ENCODE results near the gene EIF4G1.
"Not testable (repeated sequence)": the region's sequence is repeated elsewhere in the genome, so short reads cannot be mapped to it uniquely, and the experiment has no call there.

EIF4G1 gene

DNA sequence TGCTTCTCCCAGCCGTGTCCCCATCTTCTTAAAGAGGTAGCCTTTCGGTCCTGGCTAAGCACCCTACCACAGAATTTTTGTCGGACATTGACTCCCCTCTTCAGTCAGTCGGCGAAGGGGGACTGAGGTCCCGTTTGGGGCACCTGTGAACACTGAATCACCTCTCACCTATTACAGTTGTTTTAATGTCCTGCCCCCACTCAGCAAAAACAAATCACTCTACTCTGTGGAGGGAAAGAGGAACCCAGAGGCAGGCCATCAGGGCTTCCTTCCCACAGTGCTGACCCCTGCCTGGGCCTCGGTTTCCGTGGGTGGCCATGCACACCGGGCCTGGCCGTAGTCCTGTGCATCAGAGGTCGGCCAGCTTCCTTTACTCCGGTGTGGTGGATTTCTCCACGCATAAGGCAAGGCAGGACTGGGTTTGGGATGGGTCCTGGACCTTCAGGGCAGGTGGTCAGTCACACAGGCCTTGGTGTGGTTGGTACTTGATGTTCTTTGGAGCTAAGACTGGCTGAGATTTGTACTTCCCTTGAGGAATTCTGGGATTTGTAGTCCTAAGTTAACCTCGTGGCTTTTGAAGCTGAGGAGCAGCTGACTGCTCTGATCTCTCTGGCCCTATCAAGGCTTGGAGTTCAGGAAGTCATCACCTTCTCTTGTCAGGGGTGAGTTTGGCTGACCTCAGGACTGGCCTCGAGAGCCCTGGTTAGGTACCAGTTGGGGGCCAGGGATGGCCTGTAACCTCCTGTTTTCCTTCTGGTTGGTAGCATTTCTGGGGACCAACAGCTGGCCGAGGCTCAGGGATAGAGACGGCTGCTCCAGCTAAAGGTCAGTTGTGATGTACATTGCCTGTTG is 22.4 kb downstream of the EIF4G1 start:
- no peak for DNase-seq

DNA sequence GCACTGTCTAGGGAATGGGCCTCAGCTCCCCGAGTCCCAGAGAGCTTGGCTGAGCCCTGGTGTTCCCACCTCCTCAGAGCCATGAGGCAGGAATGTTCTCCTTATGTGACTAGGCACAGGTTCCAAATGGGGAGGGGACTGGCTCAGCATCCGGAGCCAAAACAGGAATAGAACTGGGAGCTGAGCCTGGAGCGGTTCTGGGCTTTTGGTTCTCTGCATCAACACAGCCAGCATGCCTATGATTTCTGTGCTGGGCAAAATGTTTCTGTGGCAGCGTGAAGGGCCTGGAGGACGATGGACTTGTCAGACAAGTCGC is 23.0 kb downstream of the EIF4G1 start, which contains the start of gene FAM131A:
FAM131A (plus strand) TSS at position 202 of the 316 bp plus-strand sequence; CDS start at position 233, 31 bp downstream.
- DNase-seq, result no peak

DNA sequence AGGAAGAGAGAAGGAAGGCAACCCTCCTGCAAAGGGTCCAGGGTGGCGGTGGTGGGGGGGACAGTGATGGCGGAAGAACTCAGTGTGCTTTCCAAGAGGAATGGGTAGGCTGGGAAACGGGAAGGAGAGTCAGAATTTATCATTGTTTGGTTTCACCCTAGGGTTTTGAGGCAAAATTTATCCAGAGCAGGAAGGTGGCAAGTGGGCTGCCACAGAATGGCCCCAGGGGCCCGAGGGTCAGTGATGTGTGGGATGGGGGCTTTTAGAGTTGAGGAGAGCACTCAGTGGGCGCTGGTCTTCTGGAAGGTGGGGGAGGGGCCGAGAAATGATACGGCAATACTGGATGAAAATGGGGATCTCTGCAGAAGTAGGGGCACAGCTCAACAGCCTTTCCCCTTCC is 23.6 kb downstream of the EIF4G1 start:
- no peak for DNase-seq

DNA sequence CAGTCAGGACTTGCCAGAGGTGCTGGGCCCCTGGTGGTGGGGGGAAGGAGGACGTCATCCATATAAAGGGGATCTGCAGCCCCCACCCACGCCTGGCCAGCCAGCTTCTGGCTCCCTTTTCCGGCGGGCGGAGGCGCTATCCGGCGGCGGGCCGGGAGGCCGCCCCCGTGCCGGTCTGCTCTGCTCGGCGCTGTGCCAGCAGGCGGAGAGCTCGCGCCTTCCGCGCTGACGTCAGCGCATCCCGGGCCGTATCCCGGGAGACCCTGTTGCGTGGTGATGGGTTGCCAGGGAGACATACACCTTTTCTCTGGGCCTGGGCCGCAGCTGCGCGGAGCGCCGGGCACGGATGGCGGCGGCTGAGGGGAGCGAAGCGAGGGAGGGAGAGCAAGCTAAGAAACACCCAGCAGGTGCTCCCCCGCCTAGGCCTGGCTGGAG is 24.1 kb downstream of the EIF4G1 start:
- DNase-seq, result no peak

DNA sequence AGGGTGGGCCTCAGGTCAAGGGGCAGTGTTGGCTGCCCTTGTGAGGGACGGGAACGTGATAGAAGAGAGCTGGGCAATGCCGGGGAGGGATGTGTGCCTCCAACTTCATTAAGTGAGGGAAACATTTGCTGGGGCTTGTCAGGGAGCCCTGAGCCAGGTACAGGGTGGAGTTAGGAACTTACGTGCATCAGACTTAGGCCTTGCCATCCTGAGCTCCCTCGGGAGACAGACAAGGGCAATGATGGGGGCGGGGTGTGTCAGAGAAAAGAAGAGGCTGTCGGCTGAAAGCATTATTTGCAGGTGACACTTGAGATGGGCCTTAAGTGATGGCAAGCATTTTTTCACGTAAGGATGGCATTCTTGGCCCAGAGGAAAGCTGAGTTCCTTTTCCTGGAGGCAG is 24.6 kb downstream of the EIF4G1 start:
- DNase-seq, result no peak

DNA sequence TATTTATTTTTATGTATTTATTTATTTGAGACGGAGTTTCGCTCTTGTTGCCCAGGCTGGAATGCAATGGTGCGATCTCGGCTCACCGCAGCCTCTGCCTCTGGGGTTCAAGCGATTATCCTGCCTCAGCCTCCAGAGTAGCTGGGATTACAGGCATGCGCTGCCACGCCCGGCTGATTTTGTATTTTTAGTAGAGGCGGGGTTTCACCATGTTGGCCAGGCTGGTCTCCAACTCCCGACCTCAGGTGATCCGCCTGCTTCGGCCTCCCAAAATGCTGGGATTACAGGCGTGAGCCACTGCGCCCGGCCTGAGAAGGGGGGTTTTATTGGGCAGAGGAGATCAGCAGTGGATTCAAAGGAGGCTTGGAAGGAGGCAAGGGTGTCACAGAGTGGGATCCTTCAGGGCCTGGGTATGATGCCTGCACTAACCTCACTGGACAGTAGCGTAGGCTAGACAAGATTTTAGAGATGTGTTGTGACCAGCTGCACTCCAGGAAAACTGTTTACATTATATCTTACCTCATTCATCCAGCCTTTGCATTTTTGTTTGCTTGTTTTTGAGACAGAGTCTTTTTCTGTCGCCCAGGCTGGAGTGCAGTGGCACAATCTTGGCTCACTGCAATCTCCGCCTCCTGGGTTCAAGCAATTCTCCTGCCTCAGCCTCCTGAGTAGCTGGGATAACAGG is 25.2 kb downstream of the EIF4G1 start:
- not testable (repeated sequence) for DNase-seq

DNA sequence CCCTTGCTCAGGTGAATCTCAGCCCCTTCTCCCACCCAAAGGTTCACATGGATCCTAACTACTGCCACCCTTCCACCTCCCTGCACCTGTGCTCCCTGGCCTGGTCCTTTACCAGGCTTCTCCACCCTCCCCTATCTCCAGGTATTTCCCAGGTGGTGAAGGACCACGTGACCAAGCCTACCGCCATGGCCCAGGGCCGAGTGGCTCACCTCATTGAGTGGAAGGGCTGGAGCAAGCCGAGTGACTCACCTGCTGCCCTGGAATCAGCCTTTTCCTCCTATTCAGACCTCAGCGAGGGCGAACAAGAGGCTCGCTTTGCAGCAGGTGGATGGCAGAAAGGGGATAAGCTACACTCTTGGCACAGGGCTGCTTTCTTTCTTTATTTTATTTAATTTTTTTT is 27.5 kb downstream of the EIF4G1 start:
- no peak for DNase-seq

DNA sequence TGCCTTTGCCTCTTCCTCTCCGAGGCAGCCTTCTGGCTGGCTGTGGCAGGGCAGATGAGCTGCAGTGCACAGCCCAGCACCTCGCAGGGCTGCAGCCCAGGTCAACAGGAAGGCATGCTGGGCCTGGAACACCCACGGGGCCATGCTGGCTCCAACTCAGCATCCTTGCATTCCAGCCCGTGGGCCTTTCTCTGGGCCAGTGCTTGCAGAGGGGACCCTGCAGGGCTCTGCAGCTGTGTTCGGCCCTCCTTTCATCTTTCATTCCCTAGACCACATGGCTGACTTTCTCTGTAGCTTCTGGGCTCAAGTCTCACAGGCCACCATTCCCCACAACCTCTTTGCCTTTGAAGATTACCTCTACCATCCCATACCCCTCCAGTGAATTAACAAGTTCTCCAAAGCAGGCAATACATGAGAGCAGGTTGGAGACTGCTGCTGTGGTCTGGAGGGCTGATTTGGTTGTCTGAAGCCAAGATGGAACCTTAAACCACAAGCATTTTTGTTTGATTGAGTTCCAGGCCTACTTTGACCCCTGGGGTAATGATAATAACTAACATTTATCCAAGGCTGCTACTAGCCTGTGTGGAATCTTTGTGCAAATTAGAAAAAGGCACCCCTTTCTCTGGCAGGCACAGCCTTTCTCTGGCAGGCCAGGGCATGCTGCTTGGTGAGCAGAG is 28.9 kb downstream of the EIF4G1 start:
- DNase-seq, result no peak

DNA sequence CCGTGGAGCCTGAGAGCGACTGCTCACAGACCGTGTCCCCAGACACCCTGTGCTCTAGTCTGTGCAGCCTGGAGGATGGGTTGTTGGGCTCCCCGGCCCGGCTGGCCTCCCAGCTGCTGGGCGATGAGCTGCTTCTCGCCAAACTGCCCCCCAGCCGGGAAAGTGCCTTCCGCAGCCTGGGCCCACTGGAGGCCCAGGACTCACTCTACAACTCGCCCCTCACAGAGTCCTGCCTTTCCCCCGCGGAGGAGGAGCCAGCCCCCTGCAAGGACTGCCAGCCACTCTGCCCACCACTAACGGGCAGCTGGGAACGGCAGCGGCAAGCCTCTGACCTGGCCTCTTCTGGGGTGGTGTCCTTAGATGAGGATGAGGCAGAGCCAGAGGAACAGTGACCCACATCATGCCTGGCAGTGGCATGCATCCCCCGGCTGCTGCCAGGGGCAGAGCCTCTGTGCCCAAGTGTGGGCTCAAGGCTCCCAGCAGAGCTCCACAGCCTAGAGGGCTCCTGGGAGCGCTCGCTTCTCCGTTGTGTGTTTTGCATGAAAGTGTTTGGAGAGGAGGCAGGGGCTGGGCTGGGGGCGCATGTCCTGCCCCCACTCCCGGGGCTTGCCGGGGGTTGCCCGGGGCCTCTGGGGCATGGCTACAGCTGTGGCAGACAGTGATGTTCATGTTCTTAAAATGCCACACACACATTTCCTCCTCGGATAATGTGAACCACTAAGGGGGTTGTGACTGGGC is 30.3 kb downstream of the EIF4G1 start:
- DNase-seq, result no peak

DNA sequence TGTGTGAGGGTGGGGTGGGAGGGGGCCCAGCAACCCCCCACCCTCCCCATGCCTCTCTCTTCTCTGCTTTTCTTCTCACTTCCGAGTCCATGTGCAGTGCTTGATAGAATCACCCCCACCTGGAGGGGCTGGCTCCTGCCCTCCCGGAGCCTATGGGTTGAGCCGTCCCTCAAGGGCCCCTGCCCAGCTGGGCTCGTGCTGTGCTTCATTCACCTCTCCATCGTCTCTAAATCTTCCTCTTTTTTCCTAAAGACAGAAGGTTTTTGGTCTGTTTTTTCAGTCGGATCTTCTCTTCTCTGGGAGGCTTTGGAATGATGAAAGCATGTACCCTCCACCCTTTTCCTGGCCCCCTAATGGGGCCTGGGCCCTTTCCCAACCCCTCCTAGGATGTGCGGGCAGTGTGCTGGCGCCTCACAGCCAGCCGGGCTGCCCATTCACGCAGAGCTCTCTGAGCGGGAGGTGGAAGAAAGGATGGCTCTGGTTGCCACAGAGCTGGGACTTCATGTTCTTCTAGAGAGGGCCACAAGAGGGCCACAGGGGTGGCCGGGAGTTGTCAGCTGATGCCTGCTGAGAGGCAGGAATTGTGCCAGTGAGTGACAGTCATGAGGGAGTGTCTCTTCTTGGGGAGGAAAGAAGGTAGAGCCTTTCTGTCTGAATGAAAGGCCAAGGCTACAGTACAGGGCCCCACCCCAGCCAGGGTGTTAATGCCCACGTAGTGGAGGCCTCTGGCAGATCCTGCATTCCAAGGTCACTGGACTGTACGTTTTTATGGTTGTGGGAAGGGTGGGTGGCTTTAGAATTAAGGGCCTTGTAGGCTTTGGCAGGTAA is 31.1 kb downstream of the EIF4G1 start:
- no peak for DNase-seq

DNA sequence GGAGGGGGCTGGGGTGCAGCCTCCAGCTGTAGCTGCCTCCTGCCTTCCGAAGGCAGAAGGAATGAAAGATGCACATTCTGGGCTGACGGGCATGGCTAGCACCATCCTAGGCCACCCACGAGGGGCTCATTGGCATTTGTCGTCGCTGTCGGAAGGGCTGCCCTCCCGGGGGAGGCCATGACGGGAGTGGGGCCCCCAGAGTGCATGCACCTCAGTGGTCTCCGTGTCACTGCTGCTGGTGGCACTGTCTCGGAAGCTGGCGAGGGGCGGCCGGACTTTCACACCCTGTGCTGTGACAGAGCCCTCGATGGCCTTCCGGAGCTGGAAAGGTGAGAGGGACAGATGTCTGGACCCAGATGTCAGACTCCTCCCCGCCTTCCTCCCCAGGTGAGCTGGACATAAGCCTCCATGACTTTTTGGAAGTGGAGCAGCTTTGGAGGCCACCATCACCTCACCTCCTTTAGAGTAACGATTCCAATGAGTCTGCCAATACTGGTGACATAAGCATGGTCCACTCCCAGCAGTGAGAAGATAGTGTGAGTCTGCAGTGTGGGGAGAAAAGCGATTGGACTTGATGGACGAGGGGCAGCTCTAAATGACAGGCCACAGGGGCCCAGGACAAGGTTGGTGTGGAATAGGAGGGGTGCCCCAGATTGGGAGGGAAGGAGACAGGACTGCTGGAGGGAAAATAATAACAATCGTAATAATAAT is 32.2 kb downstream of the EIF4G1 start:
- DNase-seq, result no peak

DNA sequence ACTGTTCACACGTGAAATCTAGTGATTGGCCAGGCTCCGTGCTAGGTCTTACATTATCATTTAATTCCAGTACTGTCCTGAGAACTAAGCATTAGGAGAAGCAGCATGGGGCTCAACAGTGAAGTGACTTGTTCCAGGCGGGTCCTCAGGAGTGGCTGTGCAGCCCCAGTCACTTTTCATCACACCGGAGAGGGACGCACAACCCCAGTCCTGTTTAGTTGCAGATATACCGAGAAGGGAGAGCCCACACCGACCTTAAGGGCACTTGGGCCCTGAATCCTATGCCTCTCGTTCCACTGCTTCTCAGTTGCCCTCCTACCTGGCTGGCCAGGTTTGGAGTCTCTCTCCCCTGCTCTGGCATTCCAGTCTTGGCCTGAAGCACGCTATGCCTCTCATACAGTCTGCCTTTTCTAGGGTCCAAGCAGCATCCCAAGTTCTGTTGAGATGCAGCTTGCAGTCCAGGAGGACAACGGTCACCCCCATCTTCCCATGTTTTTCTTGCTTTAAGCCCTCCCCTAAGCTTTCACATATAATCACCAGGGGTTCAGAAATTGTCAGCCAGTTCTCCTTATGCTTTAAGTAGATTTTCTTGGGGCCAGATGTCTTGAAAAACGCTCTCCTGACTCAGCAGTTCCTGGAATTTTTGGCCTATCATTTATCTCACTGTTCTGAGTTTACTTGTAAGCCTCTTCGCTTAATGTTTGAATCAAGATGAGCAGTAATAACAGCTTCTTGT is 33.1 kb downstream of the EIF4G1 start:
- no peak for DNase-seq

DNA sequence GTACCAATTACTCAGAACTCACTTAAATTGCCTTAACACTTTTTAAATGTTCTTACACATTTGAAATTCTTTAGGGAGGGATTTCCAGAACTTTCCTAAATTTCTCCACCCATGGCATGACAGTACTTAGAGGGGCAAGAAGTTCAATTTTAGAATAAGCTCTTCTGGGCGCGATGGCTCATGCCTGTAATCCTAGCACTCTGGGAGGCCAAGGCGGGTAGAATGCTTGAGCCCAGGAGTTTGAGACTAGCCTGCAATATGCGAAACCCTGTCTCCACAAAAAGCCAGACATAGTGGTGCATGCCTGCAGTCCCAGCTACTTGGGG is 33.6 kb downstream of the EIF4G1 start:
- DNase-seq, result no peak

DNA sequence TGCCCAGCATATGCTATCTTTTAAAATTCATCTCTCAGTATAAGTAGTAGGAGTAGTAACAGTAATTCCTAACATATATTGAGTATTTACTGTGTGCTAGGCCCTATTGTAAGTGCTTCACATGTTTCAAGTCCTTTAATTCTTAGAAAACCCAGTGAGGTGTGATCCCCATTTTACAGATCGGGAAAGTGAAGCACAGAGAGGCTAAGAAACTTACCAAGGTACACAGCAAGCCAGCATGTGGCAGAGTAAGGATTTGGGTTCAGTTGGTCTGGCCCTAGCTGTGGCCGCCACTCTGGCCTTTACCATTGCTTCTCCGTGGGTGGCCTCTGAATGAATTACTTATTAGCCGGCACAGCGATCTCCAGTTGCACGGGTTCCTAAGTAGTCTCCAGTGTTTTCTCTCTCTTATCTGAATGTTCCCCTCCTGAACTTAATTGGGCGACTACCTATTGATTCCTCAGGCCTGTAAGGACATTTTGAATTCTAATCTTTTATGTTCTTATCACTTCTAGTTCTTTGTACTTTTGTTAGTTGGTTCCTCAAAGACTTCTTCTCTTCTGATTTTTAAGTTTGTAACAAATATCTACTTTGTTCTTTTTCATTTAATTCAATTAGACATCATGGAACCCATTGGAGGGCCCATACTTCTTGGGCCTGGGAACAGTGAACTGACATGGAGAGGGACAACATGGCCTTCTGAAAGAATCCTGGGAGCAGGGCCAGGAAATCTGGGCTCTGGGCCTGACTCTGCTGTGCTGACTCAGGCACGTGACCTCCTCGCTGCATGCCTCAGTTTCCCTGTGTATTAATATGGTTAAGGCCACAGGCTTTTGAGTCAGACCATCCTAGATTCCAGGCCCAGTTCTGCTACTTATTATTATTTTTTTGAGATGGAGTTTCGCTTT is 35.4 kb downstream of the EIF4G1 start:
- no peak for DNase-seq

DNA sequence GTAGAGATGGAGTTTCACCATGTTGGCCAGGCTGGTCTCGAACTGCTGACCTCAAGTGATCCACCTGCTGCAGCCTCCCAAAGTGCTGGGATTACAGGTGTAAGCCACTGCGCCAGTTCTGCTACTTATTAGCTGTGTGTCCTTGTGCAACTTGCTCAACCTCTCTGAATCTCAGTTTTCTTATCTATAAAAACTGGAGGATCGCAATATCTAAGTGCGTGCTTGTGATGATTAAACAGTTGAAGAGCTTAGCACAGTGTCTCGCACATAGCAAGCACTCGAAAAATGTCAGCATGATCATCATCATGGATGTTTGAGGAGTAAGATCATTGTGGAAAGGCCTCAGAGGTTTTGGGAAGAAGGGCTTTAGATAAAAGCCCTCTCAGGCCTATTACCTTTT is 36.2 kb downstream of the EIF4G1 start:
- DNase-seq, result no peak

DNA sequence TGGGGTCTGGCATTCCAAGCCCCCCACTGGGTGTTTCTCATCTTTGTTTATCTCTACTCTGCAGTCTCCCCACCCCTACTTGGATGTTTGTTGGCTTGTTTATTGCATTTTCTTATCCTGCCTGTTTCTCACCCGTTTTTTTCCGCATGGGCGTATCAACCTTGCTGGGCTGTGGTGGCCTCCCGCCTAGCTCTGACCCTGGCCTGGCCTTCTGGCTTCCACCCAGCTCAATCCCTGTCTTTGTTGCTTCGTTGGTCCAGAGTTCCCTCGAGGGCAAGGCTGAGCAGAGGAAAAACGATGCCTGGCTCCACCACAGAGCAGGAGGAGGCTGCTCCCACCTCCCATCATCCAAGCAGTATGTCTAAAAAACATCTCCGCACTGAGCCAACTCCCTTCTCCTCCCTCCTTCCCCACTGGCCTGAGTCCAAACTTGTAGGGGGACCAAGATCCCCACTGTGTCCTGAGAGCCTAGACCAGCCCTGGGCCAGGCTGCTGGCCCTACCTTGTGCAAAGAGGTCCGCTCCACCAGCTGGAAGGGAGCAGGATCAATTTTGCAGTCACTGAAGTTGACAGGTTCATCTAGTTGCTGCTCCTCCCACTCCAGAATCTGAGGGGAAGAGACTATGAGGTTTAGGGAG is 37.2 kb downstream of the EIF4G1 start:
- no peak for DNase-seq

DNA sequence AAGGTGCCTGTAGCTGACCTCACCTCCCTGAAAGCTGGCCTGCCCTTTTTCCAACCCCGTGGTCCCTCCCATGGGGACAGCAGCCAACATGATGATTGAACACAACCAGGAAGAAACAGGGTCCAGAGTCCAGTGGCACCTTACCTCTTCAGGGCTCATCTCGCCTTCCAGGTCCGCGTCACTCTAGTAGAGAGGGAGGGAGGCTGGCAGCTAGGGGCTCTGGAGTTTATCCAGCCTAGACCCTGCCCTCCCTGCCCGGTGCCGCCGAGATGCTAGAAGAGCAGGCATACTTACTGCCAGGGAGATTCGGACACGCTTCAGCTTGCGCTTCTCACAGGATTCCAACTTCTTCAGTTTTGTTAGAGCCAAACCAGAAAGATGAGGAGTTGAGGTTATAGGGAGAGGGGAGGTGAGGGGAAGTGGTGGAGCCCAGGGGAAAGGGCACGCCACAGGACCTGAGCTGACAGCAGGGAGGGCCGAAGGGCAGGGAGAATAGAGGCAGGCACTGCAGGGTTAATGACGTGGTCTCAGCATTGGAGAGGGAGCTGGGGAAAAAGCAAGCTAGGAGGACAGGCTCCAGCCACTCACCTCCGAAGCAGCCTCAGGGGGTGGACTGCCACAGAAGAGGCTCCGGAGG is 37.9 kb downstream of the EIF4G1 start:
- no peak for DNase-seq

DNA sequence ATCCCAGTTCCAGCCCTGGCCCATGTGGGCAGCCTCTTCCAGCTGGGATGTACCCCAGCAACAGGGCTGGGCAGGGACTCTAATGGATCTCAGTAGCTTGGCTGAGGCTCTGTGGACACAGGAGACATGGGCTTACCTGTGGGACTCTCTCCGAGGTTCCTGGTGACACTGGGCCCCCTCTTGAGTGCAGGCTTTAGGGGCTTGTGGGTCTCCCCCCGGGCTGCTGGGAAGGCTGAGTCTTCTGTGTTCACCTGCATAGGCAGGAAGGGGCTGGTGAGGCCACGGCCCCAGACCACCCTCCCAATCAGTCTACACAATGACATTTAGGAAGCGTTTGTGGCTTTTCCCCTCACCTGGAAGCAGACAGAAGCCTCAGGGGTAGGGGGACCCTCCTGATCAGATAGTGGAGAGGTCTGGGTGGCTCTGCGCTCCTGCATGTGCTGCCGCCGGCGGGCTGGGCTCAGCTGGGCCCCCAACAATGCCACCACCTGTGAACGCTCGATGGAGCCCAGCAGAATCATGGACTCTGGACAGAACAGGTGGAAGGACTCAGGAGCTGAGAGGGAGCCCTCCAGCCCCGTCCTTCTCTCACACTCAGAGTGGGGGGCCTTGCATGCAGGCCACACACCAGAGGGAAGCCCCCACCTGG is 38.6 kb downstream of the EIF4G1 start:
- no peak for DNase-seq

Data from activated T-cell treated with anti-CD3 and anti-CD28 coated beads for 4 hours (primary cell).